GM23338 (cell line): ENCODE measurements around the gene ACTG1. TPM values are rescaled to one million over a fixed set of nuclear protein-coding genes. Genes with fewer than 3 reads are reported as not detected.

Experiments used
- ATAC-seq: fragments of 200-7000 bp; cut with Tn5 transposase; 3 replicates; pipeline ENCODE4 v1.9.1; 2020
- DNase-seq: peaks from one replicate; pipeline ENCODE4 v3.0.0-alpha.2; 2015; ENCODE audit warnings: low spot score
- H2AFZ ChIP-seq: fragments of 200-600 bp; sonication (generic); 2 replicates; pipeline ENCODE4 v1.8.0; 2016; ENCODE audit warnings: antibody characterized with exemption, mild to moderate bottlenecking, moderate library complexity
- H3F3A ChIP-seq: fragments of 200-600 bp; sonication (generic); replicated peaks from 2 replicates; pipeline ENCODE4 v1.8.0; 2017; ENCODE audit warnings: antibody characterized with exemption, mixed run types, low read depth
- H3K27ac ChIP-seq: fragments of 200-600 bp; sonication (generic); 2 replicates; pipeline ENCODE4 v1.6.1; 2016; ENCODE audit warnings: low read depth
- H3K27me3 ChIP-seq: fragments of 200-600 bp; sonication (generic); 2 replicates; pipeline ENCODE4 v1.8.0; 2016; ENCODE audit warnings: mild to moderate bottlenecking, mixed run types, moderate library complexity; ENCODE audit not compliant: insufficient read depth
- H3K36me3 ChIP-seq: fragments of 200-600 bp; sonication (generic); 2 replicates; pipeline ENCODE4 v1.8.0; 2016; ENCODE audit warnings: mild to moderate bottlenecking; ENCODE audit not compliant: insufficient read depth
- H3K4me1 ChIP-seq: fragments of 200-600 bp; sonication (generic); 2 replicates; pipeline ENCODE4 v1.8.0; 2016; ENCODE audit warnings: mild to moderate bottlenecking, moderate library complexity; ENCODE audit not compliant: insufficient read depth
- H3K4me2 ChIP-seq: fragments of 200-600 bp; sonication (generic); 2 replicates; pipeline ENCODE4 v1.7.1; 2017; ENCODE audit warnings: mixed run types
- H3K4me3 ChIP-seq: fragments of 200-600 bp; sonication (generic); 2 replicates; pipeline ENCODE4 v1.6.1; 2016; ENCODE audit warnings: mixed run types
- H3K79me2 ChIP-seq: fragments of 200-600 bp; sonication (generic); replicated peaks from 2 replicates; pipeline ENCODE4 v1.8.0; 2017; ENCODE audit warnings: mild to moderate bottlenecking; ENCODE audit not compliant: insufficient read depth
- H3K9me2 ChIP-seq: fragments of 200-600 bp; sonication (generic); 2 replicates; pipeline ENCODE4 v1.8.0; 2017; ENCODE audit not compliant: insufficient read depth
- H4K20me1 ChIP-seq: fragments of 200-600 bp; sonication (generic); replicated peaks from 2 replicates; pipeline ENCODE4 v1.8.0; 2017; ENCODE audit warnings: mild to moderate bottlenecking; ENCODE audit not compliant: insufficient read depth
- H3K27ac Mint-ChIP-seq: 2 replicates; pipeline ENCODE4 v1.8.0; 2020; ENCODE audit warnings: inconsistent platforms, mild to moderate bottlenecking, moderate library complexity, mixed read lengths
- H3K27me3 Mint-ChIP-seq: 3 replicates; pipeline ENCODE4 v1.8.0; 2022; ENCODE audit warnings: low read depth, mild to moderate bottlenecking, moderate library complexity, mixed read lengths, inconsistent platforms; ENCODE audit not compliant: insufficient read depth, poor library complexity
- H3K36me3 Mint-ChIP-seq: 3 replicates; pipeline ENCODE4 v1.8.0; 2021; ENCODE audit warnings: low read depth, mild to moderate bottlenecking, inconsistent platforms, moderate library complexity, mixed read lengths
- H3K4me1 Mint-ChIP-seq: 3 replicates; pipeline ENCODE4 v1.8.0; 2020; ENCODE audit warnings: mild to moderate bottlenecking, inconsistent platforms, mixed read lengths
- H3K4me3 Mint-ChIP-seq: 3 replicates; pipeline ENCODE4 v1.8.0; 2021; ENCODE audit warnings: moderate library complexity, mild to moderate bottlenecking, inconsistent platforms, mixed read lengths
- H3K9me3 Mint-ChIP-seq: 3 replicates; pipeline ENCODE4 v1.8.0; 2020; ENCODE audit warnings: moderate library complexity, mild to moderate bottlenecking, inconsistent platforms, mixed read lengths
- CREB1 ChIP-seq: fragments of 250-450 bp; sonication (Bioruptor Pico); IDR thresholded peaks from 2 replicates; pipeline ENCODE4 v1.5.0; 2020; ENCODE audit warnings: low read depth, mild to moderate bottlenecking, moderate library complexity
- CTCF ChIP-seq, 2 experiments: fragments of 200-600 bp in 1 of 2; sonication (generic) in 1 of 2; conservative IDR thresholded peaks; 2 replicates each; pipeline versions ENCODE4 v1.5.1 to v1.6.1; 2016 to 2017; ENCODE audit warnings: antibody characterized with exemption in 2 of 2, low read depth in 2 of 2, mild to moderate bottlenecking in 2 of 2, moderate library complexity in 1 of 2
- ETS1 ChIP-seq: IDR thresholded peaks from 2 replicates; pipeline ENCODE4 v1.6.1; 2016; ENCODE audit warnings: antibody characterized with exemption
- EZH2 ChIP-seq: fragments of 200-600 bp; sonication (generic); IDR thresholded peaks from one replicate; pipeline ENCODE4 v1.8.0; 2017; ENCODE audit warnings: antibody characterized with exemption, mild to moderate bottlenecking, low read depth; ENCODE audit not compliant: unreplicated experiment
- EZH2phosphoT487 ChIP-seq: fragments of 200-600 bp; sonication (generic); IDR thresholded peaks from one replicate; pipeline ENCODE4 v1.8.1; 2018; ENCODE audit warnings: antibody characterized with exemption; ENCODE audit not compliant: unreplicated experiment
- JUNB ChIP-seq: IDR thresholded peaks from one replicate; pipeline ENCODE4 v1.6.1; 2016; ENCODE audit warnings: antibody characterized with exemption; ENCODE audit not compliant: unreplicated experiment
- NANOG ChIP-seq: IDR thresholded peaks from 2 replicates; pipeline ENCODE4 v1.6.1; 2016; ENCODE audit warnings: antibody characterized with exemption, borderline replicate concordance
- POLR2AphosphoS5 ChIP-seq: IDR thresholded peaks from 2 replicates; pipeline ENCODE4 v1.6.1; 2016; ENCODE audit warnings: antibody characterized with exemption, low read depth
- REST ChIP-seq: IDR thresholded peaks from one replicate; pipeline ENCODE4 v1.6.1; 2018; ENCODE audit warnings: antibody characterized with exemption; ENCODE audit not compliant: unreplicated experiment
- STAT1 ChIP-seq: IDR thresholded peaks from one replicate; pipeline ENCODE4 v1.6.1; 2016; ENCODE audit warnings: antibody characterized with exemption; ENCODE audit not compliant: unreplicated experiment
- ZNF114 ChIP-seq: fragments of 250-450 bp; sonication (Bioruptor Pico); IDR thresholded peaks from 2 replicates; pipeline ENCODE4 v1.5.0; 2020; ENCODE audit warnings: mild to moderate bottlenecking, moderate library complexity
- ZNF331 ChIP-seq: fragments of 250-450 bp; sonication (Bioruptor Pico); IDR thresholded peaks from 2 replicates; pipeline ENCODE4 v1.5.0; 2020; ENCODE audit warnings: low read depth, mild to moderate bottlenecking, moderate library complexity
- ZNF462 ChIP-seq: fragments of 250-450 bp; sonication (Bioruptor Pico); IDR thresholded peaks from 2 replicates; pipeline ENCODE4 v1.5.0; 2020; ENCODE audit warnings: mild to moderate bottlenecking, moderate library complexity
- polyA plus RNA-seq: library from polyadenylated mRNA; unstranded; fragments of >200 nt; fragmentation: Nextera tagmentation; extraction: Ambion mirVana; gene quantifications from 2 replicates; pipeline ENCODE4 v1.2.1, GENCODE V29; 2016
- total RNA-seq: library from RNA; depleted of rRNA; stranded (reverse); fragments of >200 nt; shearing (Covaris generic); gene quantifications from 2 replicates; pipeline ENCODE4 v1.2.3, GENCODE V29; 2014

Gene ACTG1
- total and polyA plus RNA-seq, 2 experiments from 2014 or later: 1,867 to 4,739 TPM

GRCh38 chr17:81516439-81516838 lies 3.8 kb upstream of the ACTG1 start:
- DNase-seq: no peak
- peaks cover 18% of the 10 kb centered on the region for H3K4me1 Mint-ChIP-seq
- Histone ChIP-seq H3F3A (peaks cover 28% of the 10 kb centered on the region), H3K36me3 (peaks cover 7% of the 10 kb centered on the region), H3K9me2 (no peaks in the 10 kb centered on the region), H3K4me2 (peak overlapping the region; percentile 78; the same call in 1 of the 2 replicates), H2AFZ (no peak overlapping the region), H3K4me1 (peaks cover 22% of the 10 kb centered on the region), H3K27ac (no peak overlapping the region), H3K79me2 (peaks cover 28% of the 10 kb centered on the region), H3K27me3 (peaks cover 34% of the 10 kb centered on the region), H4K20me1 (peaks cover 15% of the 10 kb centered on the region), H3K4me3 (no peak overlapping the region)
- peaks cover 51% of the 10 kb centered on the region for H3K27me3 Mint-ChIP-seq
- no peak for ATAC-seq
- H3K9me3 Mint-ChIP-seq: peaks cover 7% of the 10 kb centered on the region
- no peak overlapping the region for H3K27ac Mint-ChIP-seq
- no peak for TF ChIP-seq CTCF (conservative IDR thresholded peaks at IDR 0.05; ENCODE audit: low read depth in 2 of 2)
- no peak for TF ChIP-seq ETS1
- no peak for TF ChIP-seq EZH2
- no peak for TF ChIP-seq NANOG
- TF ChIP-seq ZNF462 (CRISPR knock-in tag): no peak
- TF ChIP-seq REST: no peak
- TF ChIP-seq ZNF331 (CRISPR knock-in tag): no peak
- TF ChIP-seq EZH2phosphoT487: no peak
- TF ChIP-seq STAT1: no peak
- TF ChIP-seq JUNB: no peak
- TF ChIP-seq POLR2AphosphoS5: no peak
- TF ChIP-seq ZNF114: no peak
- TF ChIP-seq CREB1: no peak
- peaks cover 9% of the 10 kb centered on the region for H3K36me3 Mint-ChIP-seq
- H3K4me3 Mint-ChIP-seq: peak overlapping the region; percentile 87
